Kidney (tissue), 14 donors: ENCODE results near the gene FARS2. TPM values are rescaled to one million over a fixed set of nuclear protein-coding genes. Genes with fewer than 3 reads are reported as not detected.
"Not testable (repeated sequence)": the region's sequence is repeated elsewhere in the genome, so short reads cannot be mapped to it uniquely, and the experiment has no call there.

Experiments
- DNase-seq, 5 donors: peaks; one replicate each; pipeline ENCODE4 v3.0.0-alpha.2; 2013 to 2020
- FAIRE-seq: peaks from 2 replicates; lab custom pipeline; 2012; peaks lifted over from hg19 to GRCh38; lab: Jason Lieb, UNC
- H3K27ac ChIP-seq, 2 donors: one replicate each; pipeline ENCODE4 v1.7.0; 2013; ENCODE audit warnings: low read depth in 2 of 2, low read length in 2 of 2, inconsistent platforms in 1 of 2
- H3K27me3 ChIP-seq: one replicate; pipeline ENCODE4 v1.7.1; 2013; ENCODE audit warnings: low read length, inconsistent platforms; ENCODE audit not compliant: control insufficient read depth, insufficient read depth
- H3K36me3 ChIP-seq, 3 donors: one replicate each; pipeline versions ENCODE4 v1.7.0 to v1.7.1; 2013; ENCODE audit warnings: low read length in 3 of 3, control low read depth in 1 of 3, inconsistent platforms in 1 of 3; ENCODE audit not compliant: insufficient read depth in 3 of 3, control insufficient read depth in 2 of 3
- H3K4me1 ChIP-seq, 3 donors: one replicate each; pipeline versions ENCODE4 v1.7.0 to v1.7.1; 2013; ENCODE audit warnings: low read length in 3 of 3, inconsistent platforms in 1 of 3, low read depth in 1 of 3; ENCODE audit not compliant: control insufficient read depth in 2 of 3, insufficient read depth in 2 of 3
- H3K4me3 ChIP-seq, 3 donors: one replicate each; pipeline versions ENCODE4 v1.7.0 to v1.8.1; 2013; ENCODE audit warnings: low read length in 3 of 3, control low read depth in 1 of 3, inconsistent platforms in 1 of 3
- H3K9ac ChIP-seq, 3 donors: one replicate each; pipeline versions ENCODE4 v1.7.0 to v1.7.1; 2013; ENCODE audit warnings: low read length in 3 of 3, control low read depth in 1 of 3, inconsistent platforms in 1 of 3
- H3K9me3 ChIP-seq, 3 donors: one replicate each; pipeline versions ENCODE4 v1.7.0 to v1.7.1; 2013; ENCODE audit warnings: low read length in 3 of 3, control low read depth in 1 of 3, inconsistent platforms in 1 of 3; ENCODE audit not compliant: control insufficient read depth in 2 of 3, insufficient read depth in 1 of 3
- CTCF ChIP-seq: IDR thresholded peaks from 3 replicates; pipeline ENCODE4 v1.5.1; 2012; ENCODE audit warnings: mild to moderate bottlenecking, moderate library complexity, borderline replicate concordance; ENCODE audit not compliant: insufficient read depth; ENCODE audit errors: extremely low read depth
- intact Hi-C: fragments of 100-400 bp; cut with DNase I; formaldehyde crosslinking; loops from one replicate; pipeline ENCODE4 v1.11.1; 2022
- polyA plus RNA-seq: library from polyadenylated mRNA; stranded (reverse); fragments of 350-450 nt; fragmentation: Illumina TruSeq; extraction: RNeasy Lipid Tissue Mini Kit (QIAGEN cat#74804); gene quantifications from one replicate; pipeline ENCODE4 v1.2.3, GENCODE V29; 2014; ENCODE audit warnings: low read depth, low replicate concordance; ENCODE audit not compliant: insufficient read depth
- total RNA-seq: library from RNA; stranded (reverse); fragmentation: NEBNext Ultra II Directional; extraction: Animal tissue kit (Norgen Biotek cat#: 25700); gene quantifications from one replicate; pipeline ENCODE4 v1.2.1, GENCODE V29; 2021
- donor health status: control.
- donor health status: control.
- donor health status: control.
- donor health status: control.
- donor health status: control.
- donor health status: DM: yes; HTN: yes; CAD: no.
- donor health status: Normal renal cell carcinoma (clear cell type).

The FARS2 gene
- total and polyA plus RNA-seq, 2 donors from 2014 or later, result 22.1 to 24.8 TPM

DNA sequence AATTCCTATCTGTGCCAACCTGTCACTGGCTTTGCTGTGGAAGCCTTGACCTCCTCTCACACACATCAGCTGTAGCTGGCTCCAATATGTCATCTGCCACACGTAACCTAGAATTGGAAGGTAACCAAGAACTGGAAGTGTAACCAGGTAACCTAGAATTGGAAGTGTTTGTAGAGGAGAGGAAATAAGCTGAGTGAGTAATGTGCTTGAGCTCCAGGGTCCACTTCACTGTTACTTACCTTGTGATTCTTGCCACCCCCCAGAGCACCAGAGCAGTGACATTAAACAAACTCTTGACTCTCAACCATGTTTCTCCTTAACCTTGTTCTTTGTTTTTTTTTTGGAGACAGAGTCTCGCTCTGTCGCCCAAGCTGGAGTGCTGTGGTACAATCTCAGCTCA, 394.9 kb downstream of the FARS2 start:
- DNase-seq (no peak), FAIRE-seq (no peak)
- H3K36me3 ChIP-seq, result no peaks in the 10 kb centered on the region
- TF ChIP-seq CTCF, result no peak
- intact Hi-C loops, result no loop called here
- H3K9ac ChIP-seq, result no peak overlapping the region
- no peaks in the 10 kb centered on the region for H3K9me3 ChIP-seq
- no peaks in the 10 kb centered on the region for H3K27me3 ChIP-seq
- no peak overlapping the region for H3K4me3 ChIP-seq
- H3K4me1 ChIP-seq, result no peaks in the 10 kb centered on the region
- no peak overlapping the region for H3K27ac ChIP-seq

GRCh38 chr6:5656695-5657094, 395.4 kb downstream of the FARS2 start:
- FAIRE-seq, H3K36me3 ChIP-seq, H3K27ac ChIP-seq, H3K9ac ChIP-seq, H3K4me1 ChIP-seq, H3K9me3 ChIP-seq, intact Hi-C loops, DNase-seq, H3K27me3 ChIP-seq, H3K4me3 ChIP-seq: not testable (repeated sequence)

DNA sequence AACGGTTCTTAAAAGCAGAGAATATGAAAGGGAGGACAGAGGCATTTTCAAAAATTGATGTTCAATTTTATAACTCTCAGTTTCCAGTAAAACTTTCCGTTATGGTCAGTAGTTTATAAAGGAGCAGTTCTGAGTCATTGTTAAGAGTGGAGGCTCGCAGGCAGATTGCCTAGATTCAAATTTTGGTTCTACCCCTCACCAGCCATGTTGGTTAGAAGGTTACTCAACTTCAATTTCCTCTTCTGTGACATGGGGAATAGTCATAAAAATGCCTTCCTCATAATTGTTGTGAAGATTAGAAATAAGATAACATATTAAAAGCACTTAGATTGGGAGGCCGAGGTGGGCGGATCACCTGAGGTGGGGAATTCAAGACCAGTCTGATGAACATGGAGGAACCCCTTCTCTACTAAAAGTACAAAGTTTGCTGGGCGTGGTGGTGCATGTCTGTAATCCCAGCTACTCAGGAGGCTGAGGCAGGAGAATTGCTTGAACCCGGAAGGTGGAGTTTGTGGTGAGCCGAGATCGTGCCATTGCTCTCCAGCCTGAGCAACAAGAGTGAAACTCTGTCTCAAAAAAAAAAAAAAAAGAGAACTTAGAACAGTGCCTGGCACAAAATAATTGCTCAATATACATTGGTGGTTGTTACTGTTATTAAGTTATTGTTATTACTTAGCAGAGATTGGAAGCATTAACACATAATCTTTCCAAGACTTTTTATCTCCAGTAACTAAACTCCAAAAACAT, 396.5 kb downstream of the FARS2 start:
- intact Hi-C loops, result no loop called here
- FAIRE-seq, result no peak

GRCh38 chr6:5659467-5659866, 398.2 kb downstream of the FARS2 start:
- H3K4me1 ChIP-seq, result no peaks in the 10 kb centered on the region
- no peak for TF ChIP-seq CTCF
- no peak overlapping the region for H3K4me3 ChIP-seq
- FAIRE-seq (no peak), DNase-seq (no peak)
- intact Hi-C loops, result no loop called here
- H3K36me3 ChIP-seq, result no peaks in the 10 kb centered on the region
- H3K9me3 ChIP-seq, result no peaks in the 10 kb centered on the region
- H3K27me3 ChIP-seq, result no peaks in the 10 kb centered on the region
- no peak overlapping the region for H3K27ac ChIP-seq
- no peak overlapping the region for H3K9ac ChIP-seq

More for the DNA sequence above, 396.5 kb downstream of the FARS2 start:
- no peak overlapping the region for H3K27ac ChIP-seq
- no peaks in the 10 kb centered on the region for H3K9me3 ChIP-seq
- H3K36me3 ChIP-seq, result no peaks in the 10 kb centered on the region
- no peaks in the 10 kb centered on the region for H3K27me3 ChIP-seq
- H3K9ac ChIP-seq, result no peak overlapping the region
- TF ChIP-seq CTCF, result no peak
- H3K4me3 ChIP-seq, result no peak overlapping the region
- H3K4me1 ChIP-seq, result no peaks in the 10 kb centered on the region
- no peak for DNase-seq
